NCI-H748 treated with DMSO at 0.1 percent for 48 hours (cell line): ENCODE results near the gene GPC6.

Experiments used
- DNase-seq: peaks from one replicate; lab custom pipeline; 2025; lab: John Stamatoyannopoulos, UW

GPC6 gene

DNA sequence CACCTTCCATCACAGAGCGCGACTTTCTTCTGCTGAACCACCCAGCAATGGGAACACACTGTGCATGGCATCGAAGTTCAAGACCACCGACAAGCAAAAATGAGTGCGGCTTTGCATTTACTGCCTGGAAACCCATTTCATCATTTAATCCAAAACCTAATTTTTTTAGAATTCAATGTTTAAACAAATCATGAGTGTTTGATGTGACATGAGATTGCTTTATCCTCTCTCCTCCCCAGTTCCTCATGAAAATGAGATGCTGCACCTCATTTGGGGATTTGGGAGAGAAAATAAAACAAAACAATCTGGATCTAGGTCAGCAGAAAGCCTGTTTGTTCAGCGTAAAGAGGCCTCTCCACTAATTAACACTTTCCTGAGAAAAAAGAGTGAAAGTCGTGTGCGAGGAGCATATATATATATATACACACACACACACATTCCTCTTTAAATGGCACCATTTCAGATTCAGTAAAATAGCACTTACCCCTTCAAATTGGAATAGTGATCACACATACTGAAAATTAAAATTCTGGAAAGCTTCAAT lies 1126.6 kb downstream of the GPC6 start:
- DNase-seq = no peak

DNA sequence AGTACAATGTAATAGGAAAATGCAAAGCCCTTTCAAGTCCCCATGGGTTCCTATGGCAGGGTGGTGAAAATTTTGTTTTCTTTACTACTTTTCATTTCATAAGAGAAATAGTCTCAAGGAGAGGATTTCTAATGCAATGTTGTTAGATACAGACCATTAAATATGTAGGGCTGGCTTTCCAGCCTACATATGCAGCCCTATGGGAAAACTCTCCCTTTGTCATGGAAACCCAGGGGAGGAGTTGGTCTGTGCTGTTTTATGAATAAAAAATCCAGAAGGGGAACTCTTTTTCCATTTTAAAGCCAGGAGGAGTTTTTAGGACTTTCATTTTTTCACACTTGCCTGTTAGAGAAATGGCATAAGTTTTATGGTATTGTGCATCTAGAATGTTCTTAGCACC lies 1133.3 kb downstream of the GPC6 start:
- DNase-seq = no peak

DNA sequence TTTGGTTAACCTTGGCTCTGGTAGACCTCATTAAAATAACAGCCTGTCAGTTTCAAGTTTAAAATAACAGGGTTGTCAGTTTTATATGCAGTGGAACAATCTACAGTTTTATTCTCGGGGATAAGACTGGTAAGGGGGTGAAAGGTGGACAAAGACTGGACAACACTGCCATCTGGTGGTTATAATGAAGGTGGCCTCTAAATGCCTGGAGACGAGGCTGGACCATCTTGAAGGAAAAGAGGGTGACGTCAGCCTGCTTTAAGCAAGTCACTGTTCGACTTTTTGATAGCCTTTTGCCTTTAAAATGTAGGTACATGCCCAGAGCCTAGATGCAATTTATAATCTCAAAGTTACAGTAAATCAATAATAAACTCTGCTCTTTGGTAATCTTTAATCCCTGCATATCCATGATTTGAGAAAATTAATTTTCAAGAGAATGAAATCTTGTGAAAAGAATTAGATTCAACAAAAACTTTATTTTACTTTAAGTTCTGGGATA lies 1135.9 kb downstream of the GPC6 start:
- DNase-seq = peak; percentile 81

DNA sequence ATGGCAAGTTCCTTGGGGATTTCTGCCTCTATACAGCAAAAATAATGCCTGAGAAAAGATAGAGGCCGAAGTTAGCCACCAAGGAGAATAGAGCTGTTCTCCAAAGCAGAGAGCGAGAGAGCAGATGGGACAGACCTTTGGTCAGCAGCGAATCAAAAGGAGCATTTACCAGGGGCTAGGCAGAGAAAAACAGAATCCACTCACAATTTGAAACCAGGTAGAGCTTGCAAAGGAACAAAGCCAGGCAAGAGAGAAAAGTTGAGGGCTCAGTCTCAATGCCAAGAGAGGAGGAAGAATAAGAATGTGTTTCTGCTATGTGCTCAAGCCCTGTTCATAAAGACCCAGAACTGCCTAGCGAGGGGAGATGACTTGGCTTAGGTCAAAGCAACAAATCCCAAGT lies 1140.1 kb downstream of the GPC6 start:
- no peak for DNase-seq

DNA sequence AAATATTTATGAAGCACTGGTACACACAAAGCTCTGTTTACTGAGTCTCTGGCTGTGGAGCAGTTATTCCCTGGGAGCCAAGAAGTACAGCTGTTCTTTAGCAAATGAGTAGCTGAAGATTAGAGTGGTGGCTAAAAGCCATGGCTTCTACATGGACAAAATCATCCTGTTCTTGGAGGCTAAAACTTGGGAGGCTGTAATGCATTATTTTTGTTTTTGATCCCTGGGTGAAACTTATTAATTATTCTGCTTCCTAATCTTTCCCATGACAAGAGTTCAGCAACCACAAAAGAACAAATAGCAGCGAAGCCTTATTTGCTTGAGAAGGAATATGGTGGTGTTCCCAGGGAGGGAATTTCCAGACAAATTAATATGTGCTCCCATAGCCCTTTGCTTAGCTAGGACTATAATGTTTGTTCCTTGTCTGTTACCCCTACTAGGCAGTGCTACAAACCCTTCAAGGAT lies 1143.4 kb downstream of the GPC6 start:
- DNase-seq = no peak

DNA sequence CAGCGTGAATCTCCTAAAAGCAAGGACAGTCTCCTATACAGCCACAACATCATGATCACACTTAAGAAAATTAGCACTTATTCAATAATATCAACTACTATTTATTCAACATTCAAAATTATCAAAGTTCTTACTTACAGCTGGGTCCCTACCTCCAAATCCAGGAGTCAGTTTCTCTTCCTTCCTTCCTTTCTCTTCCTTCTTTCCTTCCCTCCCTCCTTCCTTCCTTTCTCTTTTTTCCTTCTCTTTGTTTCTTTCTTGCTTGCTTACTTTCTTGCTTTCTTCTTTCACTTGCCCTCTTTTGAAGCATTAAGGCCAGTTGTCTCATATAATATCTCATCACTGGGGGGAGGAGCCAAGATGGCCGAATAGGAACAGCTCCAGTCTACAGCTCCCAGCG lies 1145.2 kb downstream of the GPC6 start:
- no peak for DNase-seq

DNA sequence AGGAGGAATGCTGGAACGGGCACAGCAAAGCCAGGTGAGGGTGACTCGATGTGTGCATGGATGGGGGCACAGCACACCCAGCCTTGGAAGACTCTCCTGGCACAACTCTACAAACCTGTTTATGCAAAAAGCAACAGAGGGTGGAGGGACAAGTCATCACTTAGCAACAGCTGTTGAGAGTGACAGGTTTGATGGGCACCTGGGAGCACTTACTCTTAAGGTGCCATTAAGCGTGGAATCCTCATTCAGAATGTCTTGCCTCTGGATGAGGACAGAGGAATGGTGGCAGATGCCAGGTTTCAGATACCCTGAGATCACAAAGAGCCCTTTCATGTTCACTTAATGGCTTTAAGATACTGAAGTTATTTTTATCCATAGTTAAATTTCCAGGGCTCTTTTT lies 1155.9 kb downstream of the GPC6 start:
- DNase-seq = peak; percentile 51

DNA sequence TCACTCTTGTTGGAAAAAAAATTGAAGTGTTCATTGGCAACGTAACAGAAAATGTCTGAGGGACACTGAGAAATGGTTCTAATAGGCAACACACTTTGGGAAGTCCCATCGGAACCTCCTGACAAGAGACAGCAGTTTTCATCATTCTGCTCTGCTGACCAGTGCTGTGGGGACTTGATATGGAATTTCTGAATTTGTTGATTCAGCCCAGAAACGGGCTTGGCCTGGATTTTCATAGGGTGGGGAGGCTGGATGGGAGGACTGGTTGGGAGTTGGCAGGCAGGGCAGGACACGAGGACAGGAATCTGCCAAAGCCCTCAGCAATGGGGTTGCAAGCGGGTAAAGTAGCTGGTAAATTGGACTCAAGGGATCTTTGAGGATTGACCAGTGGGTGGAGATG lies 1156.4 kb downstream of the GPC6 start:
- DNase-seq = no peak

DNA sequence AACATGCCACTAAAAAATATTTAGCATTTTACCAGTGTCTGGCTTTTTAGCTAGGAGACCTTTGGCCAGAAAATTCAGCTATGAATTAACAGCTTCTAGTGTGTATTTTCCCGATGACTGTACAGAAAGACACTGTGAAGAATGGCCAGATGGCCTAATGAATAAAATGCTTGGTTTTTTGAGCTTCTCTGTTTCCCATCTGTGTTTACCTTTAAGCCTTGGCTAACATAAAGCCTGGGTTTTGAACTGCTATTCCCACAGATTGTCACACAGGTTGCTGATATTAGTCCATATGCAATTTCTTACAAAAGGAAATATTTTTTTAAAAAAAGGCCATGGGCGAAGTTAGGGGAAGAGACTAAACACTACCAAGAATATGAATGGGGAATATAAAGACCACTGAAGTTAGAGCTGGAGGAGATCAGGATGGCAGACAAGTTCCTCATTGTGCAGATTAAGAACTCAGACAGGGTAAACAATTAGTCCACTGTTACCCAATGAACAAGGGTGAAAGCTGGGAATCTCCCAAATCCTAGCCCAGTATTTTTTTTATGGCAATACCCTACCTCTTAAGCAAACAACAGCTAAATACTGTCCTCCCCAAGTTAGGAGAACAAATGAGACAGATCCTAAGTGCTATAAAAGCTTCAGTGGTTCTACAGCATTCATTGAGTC lies 1157.8 kb downstream of the GPC6 start:
- DNase-seq = no peak

DNA sequence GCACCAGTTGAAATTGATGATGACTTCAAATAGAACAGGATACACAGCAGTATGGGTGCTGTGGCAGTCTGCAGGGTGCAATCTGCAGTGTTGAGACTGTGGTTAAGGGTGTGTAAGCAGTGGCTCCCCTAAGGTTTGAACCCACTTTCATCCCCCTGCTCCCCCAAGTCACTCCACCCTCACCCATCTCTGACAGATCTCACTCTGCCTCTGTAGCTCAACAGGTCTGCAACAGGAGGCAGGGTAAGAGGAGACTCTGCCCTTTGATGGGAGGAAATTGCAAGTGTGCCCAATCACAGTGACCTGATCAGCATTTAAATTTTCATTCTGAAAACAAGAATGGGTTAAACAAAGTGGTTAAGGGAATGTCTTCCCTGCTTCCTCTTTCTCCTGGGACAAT lies 1160.4 kb downstream of the GPC6 start:
- no peak for DNase-seq

DNA sequence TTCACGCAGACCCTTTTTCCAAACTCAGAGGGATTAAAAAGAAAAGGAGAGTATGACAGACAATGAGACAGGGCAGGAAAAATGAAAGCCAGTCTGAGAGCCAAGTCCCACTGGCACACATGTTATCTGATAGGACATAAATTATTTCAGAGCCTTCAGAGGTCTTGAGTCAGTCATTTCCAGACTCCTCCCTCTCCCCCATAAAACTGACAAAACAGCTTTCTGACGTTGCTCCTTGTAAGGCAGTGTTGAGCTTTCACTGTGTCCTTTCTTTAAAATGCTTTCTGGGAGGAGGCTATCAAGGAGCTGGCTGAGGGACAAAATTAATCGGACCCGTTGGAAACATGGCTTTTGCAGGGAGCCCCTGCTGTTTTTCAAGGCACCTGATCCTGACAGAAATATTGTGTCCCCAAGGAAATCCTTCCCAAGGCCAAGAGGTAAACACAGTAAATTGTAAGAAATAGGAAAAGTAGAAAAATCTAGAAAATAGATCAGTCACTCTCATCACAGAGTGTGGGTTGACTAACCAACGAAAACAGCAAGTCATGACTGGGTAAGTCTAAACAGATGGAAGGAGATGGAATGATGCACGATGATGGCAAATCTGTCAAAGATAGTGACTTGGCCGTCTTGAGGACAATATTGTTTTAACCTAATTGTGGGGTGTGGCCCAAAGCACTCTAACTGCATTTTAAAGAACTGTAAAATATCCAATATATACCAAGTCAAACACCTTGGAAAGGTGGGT lies 1163.2 kb downstream of the GPC6 start:
- DNase-seq = no peak

DNA sequence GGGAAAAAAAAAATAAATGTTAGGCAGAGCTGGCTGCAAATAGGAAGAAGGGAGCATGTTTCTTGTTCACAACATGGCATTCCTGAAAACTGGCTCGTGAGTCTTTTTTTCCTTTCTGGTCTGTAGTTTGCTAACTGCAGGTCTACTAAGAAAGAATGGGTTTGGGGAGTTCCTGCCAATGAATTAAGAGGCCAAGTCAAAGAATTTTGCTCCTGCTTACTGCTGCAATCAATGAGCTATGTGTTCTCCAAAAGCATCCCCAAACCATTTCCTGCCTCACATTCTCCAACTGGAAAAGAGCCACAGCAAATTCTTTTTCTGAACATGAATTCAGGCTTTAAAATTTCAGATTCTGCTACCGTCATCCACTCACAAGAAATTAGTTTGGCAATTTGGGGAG lies 1164.3 kb downstream of the GPC6 start:
- DNase-seq = no peak

DNA sequence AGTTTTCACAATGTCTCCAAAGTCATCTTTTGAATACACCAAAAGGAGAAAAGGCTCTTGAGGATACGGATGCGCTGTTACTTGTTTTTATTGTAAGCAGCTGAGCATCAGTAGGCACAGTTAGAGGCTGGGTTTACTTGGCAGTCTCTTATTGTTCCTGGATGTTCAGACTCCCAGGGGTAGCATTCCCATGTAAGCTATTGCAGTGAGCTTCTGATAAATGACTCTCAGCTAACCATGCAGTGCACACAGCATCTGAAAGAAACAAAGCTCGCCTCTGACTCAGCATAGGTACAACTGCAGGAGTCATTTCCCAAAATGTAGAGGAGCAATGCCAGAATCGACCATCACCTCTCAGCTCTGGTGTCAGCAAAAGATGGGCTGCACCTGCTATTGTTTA lies 1168.1 kb downstream of the GPC6 start:
- DNase-seq = peak; percentile 66

DNA sequence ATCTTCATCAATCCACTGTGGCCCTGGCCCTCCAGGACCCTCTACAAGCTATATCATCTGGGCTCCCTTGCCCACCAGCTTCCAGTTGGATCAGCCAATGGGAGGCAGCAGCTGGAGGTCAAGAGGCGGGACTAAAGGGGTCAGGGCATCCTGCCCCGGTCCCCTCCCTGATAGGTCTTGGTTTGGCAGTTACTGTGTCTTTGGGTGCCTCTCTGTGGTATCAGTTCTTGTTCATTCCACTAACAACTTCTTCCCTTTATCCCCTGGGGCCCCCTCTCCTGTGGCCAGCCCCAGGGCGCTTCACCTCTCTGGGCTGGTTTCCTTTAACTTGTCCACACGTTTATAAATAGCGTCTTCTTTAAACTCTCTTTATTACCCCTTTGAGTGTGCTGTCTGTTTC lies 1169.3 kb downstream of the GPC6 start:
- DNase-seq = no peak

DNA sequence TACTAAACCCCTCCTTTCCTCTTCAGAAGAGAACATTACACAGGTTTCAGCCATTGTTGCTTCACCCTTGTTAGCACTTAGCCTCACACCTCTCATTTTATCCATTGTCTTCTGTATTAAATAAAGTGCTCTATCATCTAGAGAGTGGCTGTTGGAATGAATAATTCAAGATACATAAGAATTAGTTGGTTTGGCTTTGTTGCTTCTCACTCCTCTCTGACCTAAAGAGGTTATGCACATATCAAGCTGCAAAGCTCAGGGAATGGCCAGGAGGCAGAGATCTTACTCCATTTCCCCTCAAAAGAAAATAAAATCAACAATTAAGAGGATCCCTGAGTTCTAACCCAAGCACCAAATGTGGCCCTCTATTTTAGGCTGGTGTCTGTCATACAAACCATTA lies 1173.2 kb downstream of the GPC6 start:
- DNase-seq = no peak

DNA sequence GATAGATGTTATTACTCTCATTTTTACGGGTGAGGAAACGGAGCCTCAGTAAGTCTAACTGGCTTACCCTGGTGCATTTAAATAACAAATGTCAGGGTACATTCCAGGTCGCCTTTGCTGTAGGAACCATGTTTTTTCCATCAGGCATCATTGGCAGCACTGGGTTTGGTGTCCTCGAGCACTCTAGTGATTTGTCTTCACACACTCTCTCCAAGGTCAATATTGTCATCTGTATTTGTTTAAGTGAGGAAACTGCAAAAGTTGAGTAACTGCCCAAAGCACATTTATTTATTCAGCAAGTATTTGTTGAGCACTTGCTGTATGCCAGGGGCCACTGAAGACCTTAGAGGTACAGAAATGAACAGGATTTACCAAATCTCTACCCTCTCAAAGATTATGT lies 1174.3 kb downstream of the GPC6 start:
- DNase-seq = no peak

DNA sequence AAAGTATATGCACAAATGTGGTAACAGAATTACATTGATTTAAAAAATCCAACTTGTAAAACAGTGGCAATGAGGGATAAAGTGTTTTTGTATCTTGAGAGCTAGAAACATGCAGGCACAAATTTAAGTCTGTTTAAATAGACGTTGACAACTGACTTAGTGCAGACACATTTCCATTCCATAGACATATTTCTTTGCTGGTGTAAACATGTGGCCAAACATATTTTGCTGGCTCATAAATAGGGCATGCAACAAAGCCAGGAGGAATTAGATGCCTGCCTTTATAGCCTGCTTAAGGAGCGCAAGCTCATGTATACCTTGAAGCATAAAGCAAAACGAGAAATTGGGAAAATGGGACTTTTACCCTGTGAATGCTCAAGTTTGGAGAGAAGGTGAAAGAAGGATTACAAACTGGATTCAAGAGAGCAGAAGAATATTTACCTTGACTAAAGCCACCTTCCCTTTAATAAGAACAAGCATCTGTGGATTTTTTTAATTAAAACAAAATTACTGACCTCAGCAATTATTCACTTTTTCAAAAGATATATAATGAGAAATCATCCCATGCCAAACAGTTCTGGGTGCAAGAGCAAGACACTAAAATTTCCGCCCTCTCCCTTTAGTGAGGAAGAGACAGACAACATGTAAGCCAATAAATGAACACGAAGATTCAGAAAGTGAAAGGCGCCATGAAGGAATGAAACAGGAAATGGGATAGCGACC lies 1181.9 kb downstream of the GPC6 start:
- no peak for DNase-seq

DNA sequence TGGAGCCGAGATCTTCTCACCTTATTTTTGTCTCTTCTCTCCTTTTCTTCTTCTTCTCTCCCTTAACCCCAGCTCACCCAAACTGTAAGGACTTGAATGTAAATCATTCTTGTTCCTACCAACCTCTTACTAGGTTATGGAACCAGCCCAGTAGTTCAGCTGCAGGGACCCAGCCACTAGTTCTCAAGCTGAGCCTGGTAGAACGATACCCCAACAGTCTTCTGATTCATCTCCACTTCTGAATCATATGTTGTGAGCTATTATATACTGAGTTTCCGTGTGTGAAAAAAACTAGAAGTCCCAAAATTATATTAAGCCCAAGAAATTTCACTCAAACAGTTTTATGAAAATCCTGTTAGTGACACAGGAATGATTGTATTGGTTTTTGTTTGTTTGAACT lies 1185.1 kb downstream of the GPC6 start:
- no peak for DNase-seq

DNA sequence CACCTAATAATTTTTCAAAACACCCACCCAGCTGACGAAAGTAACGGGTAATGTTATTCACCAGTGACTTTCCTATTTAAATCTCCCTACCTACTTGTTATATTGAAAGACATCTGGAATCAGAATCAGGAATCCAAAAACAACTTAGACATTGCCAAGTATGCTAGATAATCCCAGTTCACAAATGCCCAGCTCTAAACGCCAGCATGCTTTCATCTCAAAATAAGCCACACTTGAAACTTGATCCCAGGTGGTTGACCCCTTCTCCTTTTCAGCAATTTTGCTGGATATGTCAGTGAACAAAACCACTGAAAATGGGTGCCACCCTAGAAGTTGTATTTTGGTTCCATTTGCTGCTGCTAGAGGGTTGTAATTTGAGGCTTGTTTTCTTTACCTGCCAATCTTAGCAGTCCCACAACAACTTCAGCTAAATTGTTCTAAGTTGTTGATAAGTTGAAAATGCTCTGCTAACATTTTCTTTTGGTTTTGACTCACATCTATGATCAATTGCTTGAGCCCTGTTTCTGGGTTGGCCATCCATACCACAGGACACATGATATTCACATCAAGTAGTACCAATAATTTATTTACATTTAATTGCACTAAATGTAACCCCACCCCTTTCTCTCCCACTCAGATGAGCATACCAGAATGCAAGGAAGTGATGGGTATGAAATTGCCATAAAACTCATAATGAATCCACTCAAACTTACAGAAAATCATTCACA lies 1186.4 kb downstream of the GPC6 start:
- DNase-seq = peak; percentile 32

DNA sequence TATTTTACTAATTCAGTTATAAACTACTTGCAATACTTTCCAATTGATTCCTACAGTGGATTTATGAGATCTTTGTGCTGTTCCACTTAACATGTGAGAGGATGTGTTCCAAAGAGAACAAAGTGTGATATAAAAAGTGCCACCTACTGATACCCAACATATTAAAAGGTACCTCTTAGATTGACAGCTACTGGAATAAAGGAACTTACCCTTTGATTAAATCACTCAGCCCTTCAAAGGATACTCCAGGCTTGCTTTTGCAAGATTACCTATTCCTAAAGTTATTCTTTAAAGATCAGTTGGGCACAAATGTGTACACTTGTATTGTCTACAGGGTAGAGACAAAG lies 1187.0 kb downstream of the GPC6 start:
- DNase-seq = no peak

DNA sequence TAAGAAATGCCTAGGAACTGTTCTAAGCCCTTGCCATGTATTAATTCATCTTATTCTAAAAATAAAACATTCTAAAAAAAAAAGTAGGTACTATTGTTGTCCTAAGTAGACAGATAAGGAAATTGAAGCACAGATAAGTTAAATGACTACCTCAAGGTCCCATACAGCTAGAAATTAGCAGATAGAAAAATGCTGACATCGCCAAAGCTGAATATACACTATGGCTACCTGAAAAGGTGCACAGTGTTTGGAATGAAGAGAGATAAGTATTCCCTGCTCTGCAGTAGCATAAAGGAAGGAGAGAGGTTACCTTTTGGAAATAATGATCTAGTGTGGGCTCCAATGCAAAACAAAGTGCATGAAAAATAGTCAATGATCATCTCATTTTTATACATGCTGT lies 1187.5 kb downstream of the GPC6 start:
- DNase-seq = no peak

DNA sequence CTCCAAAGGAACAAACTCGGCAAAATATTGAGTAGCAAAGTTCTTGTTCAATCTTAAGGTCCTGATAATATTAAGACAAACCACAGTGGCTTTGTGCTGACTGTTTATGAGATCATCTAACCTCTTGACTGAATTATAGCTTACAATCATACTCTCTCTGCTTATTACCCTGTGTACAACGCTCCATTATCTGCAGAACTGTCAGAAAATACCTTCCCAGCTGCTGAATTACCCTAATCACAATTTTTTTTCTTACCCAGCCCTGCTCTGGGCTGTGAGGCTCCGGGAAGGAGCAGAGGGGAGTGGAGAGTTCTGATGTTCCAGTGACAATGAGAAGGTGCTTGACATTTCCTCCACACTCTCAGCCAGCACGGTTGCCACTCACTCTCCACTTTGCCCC lies 1188.1 kb downstream of the GPC6 start:
- peak; percentile 93 for DNase-seq
